COLO829 (cell line): Measurements from ENCODE around the gene MND1.
A peak's percentile ranks its signal among the peaks of the same experiment; 100 is the strongest.

Experiments
- DNase-seq: peaks from one replicate; pipeline ENCODE4 v3.0.0; 2012; ENCODE audit warnings: low spot score

Gene MND1

DNA sequence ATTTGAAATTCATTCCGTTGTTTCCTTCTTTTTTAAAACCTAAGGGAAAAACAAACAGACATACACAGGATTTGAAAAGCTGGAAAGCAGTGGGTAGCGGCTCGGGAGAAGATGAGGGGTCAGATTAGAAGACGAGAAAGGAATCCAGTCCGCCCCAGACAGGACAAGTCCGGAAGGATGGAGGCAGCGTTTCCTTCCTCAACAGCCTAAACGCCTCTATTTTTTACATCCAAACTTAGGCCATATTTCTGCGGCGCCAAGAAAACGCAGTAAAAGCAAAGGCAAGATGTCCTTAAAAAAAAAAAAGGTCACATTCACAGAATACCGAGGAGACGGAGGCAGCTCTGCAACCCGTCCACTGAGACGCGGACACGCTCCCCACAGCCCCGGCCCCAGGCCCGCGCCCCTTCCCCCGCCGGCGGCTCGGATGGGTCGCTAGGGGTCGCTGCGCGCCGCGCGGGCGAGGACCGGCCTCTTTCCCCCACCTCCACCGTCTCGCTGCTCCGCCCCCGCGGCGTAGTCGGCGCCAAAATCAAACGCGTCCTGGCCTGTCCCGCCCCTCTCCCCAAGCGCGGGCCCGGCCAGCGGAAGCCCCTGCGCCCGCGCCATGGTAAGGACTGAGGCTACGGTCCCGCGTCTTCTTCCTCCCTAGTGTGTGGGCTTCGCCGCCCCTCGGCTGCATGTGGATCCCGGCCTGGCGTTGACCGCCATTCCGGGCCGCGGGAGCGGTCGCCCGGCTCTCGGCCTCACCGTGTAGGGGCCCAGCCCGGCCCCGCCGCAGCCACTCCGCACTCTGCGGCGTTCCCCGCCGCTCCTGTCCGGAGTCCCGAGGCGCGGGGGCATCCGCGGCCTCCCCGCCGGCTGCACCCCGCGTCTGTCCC lies at the start of gene MND1:
TSS of gene MND1 (plus strand) at position 558 of the 881 bp plus-strand sequence. CDS start at position 608, 50 bp downstream.
- peak; percentile 85 for DNase-seq

DNA sequence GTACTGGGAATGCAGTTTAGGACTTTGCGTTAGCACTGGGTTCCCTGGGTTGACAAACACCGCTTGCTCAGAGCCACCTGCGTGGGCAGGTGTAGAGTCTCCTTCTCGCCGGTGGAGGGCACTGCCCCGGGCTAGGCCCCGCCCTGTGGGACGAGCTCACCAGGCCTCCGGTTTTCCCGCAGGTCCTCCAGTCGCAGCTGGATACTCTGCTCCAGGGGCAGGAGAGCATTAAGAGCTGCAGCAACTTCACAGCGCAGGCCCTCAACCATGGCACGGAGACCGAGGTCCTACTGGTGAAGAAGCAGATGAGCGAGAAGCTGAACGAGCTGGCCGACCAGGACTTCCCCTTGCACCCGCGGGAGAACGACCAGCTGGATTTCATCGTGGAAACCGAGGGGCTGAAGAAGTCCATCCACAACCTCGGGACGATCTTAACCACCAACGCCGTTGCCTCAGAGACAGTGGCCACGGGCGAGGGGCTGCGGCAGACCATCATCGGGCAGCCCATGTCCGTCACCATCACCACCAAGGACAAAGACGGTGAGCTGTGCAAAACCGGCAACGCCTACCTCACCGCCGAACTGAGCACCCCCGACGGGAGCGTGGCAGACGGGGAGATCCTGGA lies 49.2 kb upstream of the MND1 start:
- no peak for DNase-seq

GRCh38 chr4:153296040-153296823 lies 48.3 kb upstream of the MND1 start:
- no peak for DNase-seq

DNA sequence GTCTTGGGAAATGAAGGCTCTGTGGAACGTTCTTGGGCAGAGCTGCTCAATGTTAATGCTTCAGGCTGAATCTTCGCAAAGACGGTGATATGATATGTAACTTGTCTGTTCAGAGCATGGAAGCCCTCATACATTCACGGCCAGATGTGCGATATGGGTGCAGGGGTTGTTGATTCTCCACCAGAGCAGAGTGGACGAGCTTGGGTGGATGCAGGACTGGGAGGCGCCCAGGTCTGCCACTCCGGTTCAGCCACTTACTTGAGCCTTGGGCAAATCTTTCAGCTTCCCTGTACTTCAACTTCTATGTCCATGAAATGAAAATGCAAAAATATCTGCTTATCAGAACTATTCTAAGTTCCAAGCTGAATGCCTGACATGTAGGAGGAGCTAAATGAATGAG lies 47.4 kb upstream of the MND1 start:
- no peak for DNase-seq

DNA sequence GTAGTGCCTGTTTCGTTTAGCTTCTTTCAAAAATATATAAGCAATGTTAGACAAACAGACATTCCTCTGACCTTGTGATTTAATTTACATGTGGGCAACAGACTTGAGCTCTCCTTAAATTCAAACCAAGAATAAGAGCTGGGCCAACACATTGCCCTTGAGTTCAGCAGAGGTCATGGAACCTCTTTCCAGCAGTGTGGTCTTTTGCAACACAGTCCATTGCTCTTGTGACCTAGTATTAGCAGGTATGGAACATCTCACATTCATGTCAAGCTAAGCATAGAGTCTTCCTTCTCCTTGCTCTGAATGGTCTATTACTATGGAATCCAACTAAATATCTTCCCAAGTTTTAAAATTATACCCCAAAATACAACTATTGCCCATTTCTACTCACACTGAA lies 33.7 kb upstream of the MND1 start:
- no peak for DNase-seq

- no peak for DNase-seq
Observed at GRCh38 chr4:153314915-153315314, 29.6 kb upstream of the MND1 start.

GRCh38 chr4:153318696-153319320 lies 25.7 kb upstream of the MND1 start:
- DNase-seq, result peak; percentile 67

DNA sequence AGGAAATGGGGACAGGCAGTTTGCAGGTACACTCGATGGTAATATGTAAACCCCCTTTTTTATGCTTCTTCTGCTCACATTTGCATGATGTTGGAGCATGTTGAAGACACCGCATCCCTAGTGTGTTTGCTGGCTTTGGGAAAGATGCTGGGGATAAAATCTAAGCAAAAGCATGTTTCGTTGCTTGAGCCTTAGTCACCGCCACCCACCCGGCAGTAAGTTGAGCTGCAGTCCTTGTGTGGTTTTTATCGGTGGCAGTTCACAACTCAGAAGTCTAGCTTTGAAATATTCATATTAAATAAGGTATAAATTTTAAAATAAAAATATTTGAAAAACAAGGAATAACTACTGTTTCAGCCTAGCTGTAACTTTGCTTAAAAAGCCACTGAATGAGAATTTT lies 21.7 kb upstream of the MND1 start:
- no peak for DNase-seq

DNA sequence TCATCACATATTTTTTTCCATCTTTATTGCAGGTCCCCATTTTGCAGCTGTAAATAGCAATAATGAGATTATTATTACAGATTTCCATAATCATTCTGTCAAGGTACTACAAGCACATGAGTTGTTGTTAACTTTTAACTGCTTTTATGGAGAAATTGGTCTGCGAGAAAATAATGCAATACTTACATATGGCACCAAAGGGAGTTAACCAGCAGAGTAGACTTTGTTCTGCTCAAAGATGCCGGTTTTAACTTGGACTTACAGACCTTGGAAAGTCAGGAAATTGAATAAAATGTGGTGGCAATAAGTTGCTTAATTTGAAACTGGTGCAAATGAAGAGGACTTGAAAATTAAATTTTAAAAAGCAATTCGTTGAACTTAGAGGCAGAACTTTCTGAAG lies 20.4 kb upstream of the MND1 start:
- no peak for DNase-seq

DNA sequence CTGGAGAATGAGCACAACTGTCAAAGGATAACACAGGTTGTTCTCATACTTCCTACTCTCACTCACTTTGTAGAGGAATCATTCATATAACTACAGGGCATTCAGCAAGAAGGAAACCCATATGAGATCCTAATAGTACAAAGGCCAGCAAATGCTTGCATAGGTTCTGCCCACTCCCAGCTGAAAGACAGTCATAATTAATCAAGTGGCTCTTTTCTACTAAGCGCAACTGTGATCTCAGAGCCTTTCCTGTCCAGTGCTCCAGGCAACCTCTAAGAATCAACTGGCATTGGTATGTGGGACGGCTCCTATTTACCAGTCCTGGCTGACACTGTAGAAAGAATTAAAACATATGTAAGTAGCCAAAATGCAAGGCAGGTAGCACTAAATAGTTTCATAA lies 18.9 kb upstream of the MND1 start:
- DNase-seq, result no peak

- no peak for DNase-seq
Observed at GRCh38 chr4:153326513-153326912, 18.0 kb upstream of the MND1 start.

DNA sequence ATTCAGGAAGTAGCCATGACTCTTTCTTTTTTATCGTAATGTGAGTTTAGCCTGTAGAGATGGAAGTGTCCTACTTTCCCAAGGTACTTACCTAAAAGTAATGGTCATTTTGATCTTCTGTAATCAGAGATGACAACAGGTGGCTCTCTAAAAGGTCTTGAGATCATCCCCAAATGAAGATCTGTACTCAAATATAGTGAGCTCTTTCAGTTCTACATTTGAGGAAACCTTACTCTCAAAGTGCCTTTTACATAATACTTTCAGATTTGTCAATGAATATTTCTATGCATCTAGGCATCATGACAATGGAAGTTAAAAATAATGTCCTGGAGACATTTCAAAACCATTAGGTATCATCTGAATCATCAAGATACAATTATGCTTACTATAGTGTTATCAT lies 17.2 kb upstream of the MND1 start:
- no peak for DNase-seq

- no peak for DNase-seq
Observed at GRCh38 chr4:153332936-153333335, 11.6 kb upstream of the MND1 start.

GRCh38 chr4:153333874-153334273 lies 10.6 kb upstream of the MND1 start:
- DNase-seq, result peak; percentile 59

DNA sequence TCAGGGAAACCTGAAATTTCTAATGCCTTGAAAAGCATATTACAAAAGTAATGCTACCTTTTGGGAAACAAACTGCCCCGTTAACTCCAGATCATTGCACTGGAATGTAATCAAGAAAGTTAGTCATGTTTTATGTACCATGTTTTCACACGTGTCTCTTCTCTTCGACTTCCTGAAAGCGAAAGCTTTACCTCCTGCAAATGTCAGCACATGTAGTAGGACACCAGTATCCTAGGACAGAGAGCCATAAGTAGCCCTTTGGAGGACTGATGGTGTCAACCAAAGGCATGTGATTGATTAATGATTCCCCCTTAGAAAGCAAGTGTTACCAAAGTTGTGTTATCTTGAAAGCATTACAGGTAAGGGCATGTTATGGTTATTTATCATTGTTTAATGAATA lies 8.8 kb upstream of the MND1 start:
- no peak for DNase-seq

- no peak for DNase-seq
Observed at GRCh38 chr4:153337686-153338085, 6.8 kb upstream of the MND1 start.

- DNase-seq, result no peak
Observed at GRCh38 chr4:153341575-153342090, 2.9 kb upstream of the MND1 start.

DNA sequence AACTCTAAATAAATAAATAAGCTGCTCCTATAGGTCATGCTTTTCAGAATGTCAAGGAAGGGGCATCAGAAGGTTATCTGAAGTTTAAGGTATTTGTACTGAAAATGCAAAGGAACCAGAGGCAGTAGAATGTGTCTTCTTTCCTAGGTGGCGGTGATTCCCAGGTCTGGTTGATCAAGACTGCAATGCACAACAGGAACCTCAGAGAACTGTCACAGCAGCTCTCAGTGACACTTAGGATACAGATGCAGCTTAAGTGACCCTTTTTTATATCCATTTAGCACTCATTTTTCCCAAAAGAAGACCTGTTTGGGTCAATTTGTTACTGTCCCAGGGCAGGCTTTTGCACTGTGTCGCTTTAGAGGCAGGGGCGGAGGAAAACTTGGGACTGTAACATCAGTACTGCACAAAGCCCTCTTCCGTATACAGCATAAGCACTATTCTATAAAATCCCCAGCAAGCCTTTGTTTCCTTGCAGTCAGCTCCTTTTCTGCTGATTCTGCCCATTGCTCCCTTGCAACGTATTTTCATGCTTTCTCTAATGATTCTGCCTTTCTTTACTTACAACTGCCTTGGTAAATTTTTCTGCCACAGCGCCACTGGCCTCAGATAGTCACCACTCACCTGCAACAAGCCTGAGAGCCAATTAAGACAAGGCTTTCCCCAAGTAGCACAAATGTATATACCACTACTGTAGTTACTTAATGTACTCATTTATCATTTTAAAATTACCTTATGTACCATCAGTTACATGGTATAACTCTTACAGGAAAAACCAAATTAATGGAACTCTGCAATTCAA lies 1.5 kb upstream of the MND1 start:
- DNase-seq, result no peak

GRCh38 chr4:153345012-153345981 lies 809 bp downstream of the MND1 start:
- DNase-seq, result peak; percentile 48

DNA sequence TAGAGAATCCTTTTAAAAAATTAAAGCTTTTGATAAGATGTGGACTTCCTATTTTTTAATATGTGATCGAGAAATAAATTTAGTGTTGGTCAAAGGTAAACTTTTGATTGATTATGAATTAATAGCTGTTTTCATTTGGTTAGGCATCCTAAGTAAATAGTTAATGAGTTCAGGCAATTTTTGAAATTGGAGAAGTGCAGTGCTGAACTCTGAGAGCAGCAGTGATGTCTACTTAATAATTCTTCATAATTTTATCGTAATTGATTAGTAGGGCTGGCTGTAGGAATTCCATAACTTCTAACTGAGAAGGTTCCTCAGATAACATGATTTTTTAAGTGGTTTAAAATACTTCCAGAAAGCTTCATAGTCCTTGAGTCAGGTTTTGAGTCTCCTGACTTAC lies 1.5 kb downstream of the MND1 start:
- DNase-seq, result no peak
